ENCODE data around the gene CETP.

GRCh38 chr16:57007530-57007929, 45.8 kb downstream of the CETP start:
- no peak for TF ChIP-seq CTCF (IDR thresholded peaks at IDR 0.05)
- TF ChIP-seq POLR2AphosphoS5 (IDR thresholded peaks at IDR 0.05): no peak
- TF ChIP-seq EP300 (IDR thresholded peaks at IDR 0.05): no peak

All from suprapubic skin (tissue), 4 donors.